ENCODE results near the gene PEX16. TPM values are rescaled to one million over a fixed set of nuclear protein-coding genes. Genes with fewer than 3 reads are reported as not detected.

Gene PEX16
- total RNA-seq, 1 donor from 2014 or later, result 77.7 TPM

DNA sequence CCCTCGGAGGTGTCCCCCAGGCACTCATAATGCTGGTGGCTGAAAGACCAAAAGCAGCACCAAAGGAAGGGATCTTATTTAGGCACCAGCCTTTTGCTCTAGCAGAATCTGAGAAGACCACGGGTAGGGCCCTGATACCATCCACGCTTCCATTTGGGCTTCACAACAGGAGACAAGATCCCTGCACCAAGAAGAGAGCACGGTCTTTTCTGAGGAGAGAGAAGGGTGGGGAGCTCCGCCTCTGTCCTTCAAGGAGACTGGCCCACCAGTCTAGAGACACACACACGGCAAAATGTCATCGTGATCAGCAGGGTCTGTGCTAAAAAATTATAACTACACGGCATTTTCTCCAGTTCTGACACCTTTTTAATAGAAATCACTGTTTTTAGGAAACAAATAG is 14.5 kb upstream of the PEX16 start:
- peaks cover 51% of the 10 kb centered on the region for H3K36me3 Mint-ChIP-seq (ENCODE audit: low read depth)
- ChIA-PET CTCF (interaction anchor here (1.1 kb wide), 1 partner anchor 9 kb away, joined by 4 read pairs; no protein-coding TSS in a partner anchor), POLR2A (interaction anchor here (0.9 to 14.9 kb wide), 3 partner anchors 9 to 85 kb away, joined by 3 to 263 read pairs (median 11); partner anchors contain the start of genes CRY2 and PEX16)
- H3K4me3 Mint-ChIP-seq, result peak overlapping the region; percentile 94
- peak overlapping the region; percentile 97 for H3K27ac Mint-ChIP-seq
- intact Hi-C loops (cut with micrococcal nuclease), result loop anchor here (5.0 to 10.0 kb wide), 3 partner anchors 125 to 1365 kb away; partner anchors contain the start of genes ARHGAP1, CD82, SLC35C1 and ZNF408
- no peak for ATAC-seq (ENCODE audit: low read depth)
- H3K27me3 Mint-ChIP-seq, result no peaks in the 10 kb centered on the region
- no peaks in the 10 kb centered on the region for H3K9me3 Mint-ChIP-seq
- TF ChIP-seq, protein P1, sequence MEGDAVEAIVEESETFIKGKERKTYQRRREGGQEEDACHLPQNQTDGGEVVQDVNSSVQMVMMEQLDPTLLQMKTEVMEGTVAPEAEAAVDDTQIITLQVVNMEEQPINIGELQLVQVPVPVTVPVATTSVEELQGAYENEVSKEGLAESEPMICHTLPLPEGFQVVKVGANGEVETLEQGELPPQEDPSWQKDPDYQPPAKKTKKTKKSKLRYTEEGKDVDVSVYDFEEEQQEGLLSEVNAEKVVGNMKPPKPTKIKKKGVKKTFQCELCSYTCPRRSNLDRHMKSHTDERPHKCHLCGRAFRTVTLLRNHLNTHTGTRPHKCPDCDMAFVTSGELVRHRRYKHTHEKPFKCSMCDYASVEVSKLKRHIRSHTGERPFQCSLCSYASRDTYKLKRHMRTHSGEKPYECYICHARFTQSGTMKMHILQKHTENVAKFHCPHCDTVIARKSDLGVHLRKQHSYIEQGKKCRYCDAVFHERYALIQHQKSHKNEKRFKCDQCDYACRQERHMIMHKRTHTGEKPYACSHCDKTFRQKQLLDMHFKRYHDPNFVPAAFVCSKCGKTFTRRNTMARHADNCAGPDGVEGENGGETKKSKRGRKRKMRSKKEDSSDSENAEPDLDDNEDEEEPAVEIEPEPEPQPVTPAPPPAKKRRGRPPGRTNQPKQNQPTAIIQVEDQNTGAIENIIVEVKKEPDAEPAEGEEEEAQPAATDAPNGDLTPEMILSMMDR (IDR thresholded peaks at IDR 0.05), result no peak
- peaks cover 98% of the 10 kb centered on the region for H3K4me1 Mint-ChIP-seq
- no peak for DNase-seq

DNA sequence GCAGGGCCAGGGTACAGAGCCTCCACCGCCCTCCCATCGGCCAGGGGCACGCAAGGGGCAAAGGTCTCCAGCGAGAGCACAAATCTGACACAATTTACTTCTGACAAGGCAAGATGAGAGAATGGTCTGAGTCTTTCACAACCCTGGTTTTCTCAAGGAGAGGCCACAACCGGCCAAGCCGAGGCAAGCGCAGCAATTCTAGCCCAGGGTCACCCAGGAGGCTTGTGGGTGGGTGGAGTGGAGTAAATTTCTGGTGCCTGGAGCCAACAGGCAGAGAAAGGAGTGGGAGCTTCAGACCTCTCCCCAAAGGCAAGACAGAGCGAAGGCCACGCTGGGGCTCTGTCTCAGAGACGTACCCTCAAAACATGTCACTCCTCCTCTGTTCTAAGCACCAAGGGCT is 14.1 kb upstream of the PEX16 start:
- Mint-ChIP-seq H3K4me3 (peak overlapping the region; percentile 94), H3K36me3 (ENCODE audit: low read depth) (peaks cover 55% of the 10 kb centered on the region), H3K27ac (peak overlapping the region; percentile 97), H3K27me3 (no peaks in the 10 kb centered on the region), H3K9me3 (no peaks in the 10 kb centered on the region), H3K4me1 (peaks cover 98% of the 10 kb centered on the region)
- ATAC-seq (ENCODE audit: low read depth) (no peak), DNase-seq (peak; percentile 15)
- CTCF ChIA-PET, result interaction anchor here (1.1 to 2.5 kb wide), 3 partner anchors 8 to 13 kb away, joined by 4 to 10 read pairs (median 4); partner anchors contain the start of gene PEX16
- intact Hi-C loops (cut with micrococcal nuclease), result loop anchor here (2.0 to 10.0 kb wide), 6 partner anchors 33 to 1364 kb away; partner anchors contain the start of genes ARHGAP1, CD82, MAPK8IP1 and PHF21A
- TF ChIP-seq, protein P1 (IDR thresholded peaks at IDR 0.05), result no peak
- POLR2A ChIA-PET, result interaction anchor here (2.1 to 14.9 kb wide), 3 partner anchors 7 to 14 kb away, joined by 11 to 263 read pairs (median 29); partner anchors contain the start of gene PEX16

DNA sequence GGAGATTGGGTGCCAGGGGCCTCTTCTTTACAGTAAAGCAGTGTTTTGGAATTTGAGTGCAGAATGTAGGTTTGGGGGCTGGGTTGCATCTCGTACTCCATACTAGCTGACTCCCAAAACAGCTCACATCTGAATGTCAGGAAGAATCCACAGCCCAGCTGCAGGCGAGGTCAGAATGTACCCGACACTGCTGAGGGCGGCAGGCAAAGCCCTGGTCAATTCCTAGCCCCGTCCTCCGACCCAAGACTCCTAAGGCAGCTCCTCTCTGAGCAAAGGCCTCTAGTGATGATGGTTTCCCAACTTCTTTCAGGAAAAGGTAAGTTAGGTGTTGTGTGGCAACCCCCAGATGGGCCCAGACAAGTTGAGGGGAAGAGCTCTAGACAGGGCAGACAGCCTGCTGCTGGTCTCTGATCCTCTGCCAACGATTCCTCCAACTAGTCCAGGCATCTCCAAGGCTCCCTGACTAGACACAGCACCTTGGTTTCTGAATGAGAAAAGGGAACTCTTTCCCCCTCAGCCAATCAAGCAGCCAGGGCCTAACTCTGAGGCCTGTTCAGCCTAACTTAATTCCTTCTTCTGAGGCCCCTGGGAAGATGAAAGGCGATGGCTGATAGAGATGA is 13.4 kb upstream of the PEX16 start:
- intact Hi-C loops (cut with micrococcal nuclease), result loop anchor here (1.0 to 10.0 kb wide), 12 partner anchors 7 to 1364 kb away; partner anchors contain the start of genes ARHGAP1, CD82, CRY2 and DDB2
- no peaks in the 10 kb centered on the region for H3K9me3 Mint-ChIP-seq
- no peaks in the 10 kb centered on the region for H3K27me3 Mint-ChIP-seq
- H3K27ac Mint-ChIP-seq, result peak overlapping the region; percentile 97
- CTCF ChIA-PET, result interaction anchor here (0.9 to 2.5 kb wide), 8 partner anchors 8 to 159 kb away, joined by 4 to 13 read pairs (median 5); partner anchors contain the start of gene PEX16
- POLR2A ChIA-PET, result interaction anchor here (0.7 to 14.9 kb wide), 13 partner anchors 8 to 1988 kb away, joined by 3 to 263 read pairs (median 7); partner anchors contain the start of genes CRY2, PEX16 and PHF21A
- DNase-seq (peak; percentile 16), ATAC-seq (ENCODE audit: low read depth) (no peak)
- peaks cover 99% of the 10 kb centered on the region for H3K4me1 Mint-ChIP-seq
- peak overlapping the region; percentile 94 for H3K4me3 Mint-ChIP-seq
- peaks cover 62% of the 10 kb centered on the region for H3K36me3 Mint-ChIP-seq (ENCODE audit: low read depth)
- TF ChIP-seq, protein P1 (IDR thresholded peaks at IDR 0.05), result no peak

DNA sequence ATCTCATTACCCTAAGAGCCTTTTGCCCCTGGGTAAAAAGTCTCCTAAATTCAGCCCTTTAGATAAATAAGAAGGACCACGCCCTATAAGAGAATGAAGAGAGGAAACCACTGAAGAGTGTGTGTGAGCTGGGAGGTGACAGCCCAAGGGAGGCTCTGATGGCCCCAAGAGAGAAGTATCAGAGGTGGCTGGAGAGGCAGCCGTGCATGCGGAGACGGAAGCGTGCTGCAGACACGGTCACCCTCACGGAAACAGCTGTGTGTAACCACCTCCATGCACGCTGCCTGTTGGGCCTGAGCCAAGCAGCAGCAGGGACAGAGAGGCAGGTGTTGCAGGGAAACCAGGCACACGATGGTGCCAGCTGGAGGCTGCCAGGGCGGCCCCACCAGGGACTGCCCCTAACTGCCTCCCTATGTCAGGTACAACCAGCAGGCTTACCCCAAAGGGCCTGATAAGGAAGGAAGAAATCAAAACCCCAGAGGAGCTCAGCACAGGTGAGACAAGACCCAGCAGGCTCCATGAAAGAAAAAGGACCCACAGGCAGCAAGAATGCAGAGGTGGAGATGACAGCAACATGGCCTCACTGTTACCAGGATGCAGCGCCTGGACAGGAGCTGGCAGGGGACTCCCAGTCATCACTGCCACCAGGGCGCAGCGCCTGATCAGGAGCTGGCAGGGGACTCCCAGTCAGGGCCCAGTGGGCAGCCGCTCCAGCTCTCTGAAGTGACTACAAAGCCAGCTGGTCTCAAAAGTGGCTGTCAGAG is 12.5 kb upstream of the PEX16 start:
- H3K27me3 Mint-ChIP-seq, result no peaks in the 10 kb centered on the region
- TF ChIP-seq, protein P1 (IDR thresholded peaks at IDR 0.05), result no peak
- DNase-seq (peak; percentile 78), ATAC-seq (ENCODE audit: low read depth) (peak; percentile 82)
- ChIA-PET POLR2A (interaction anchor here (0.6 to 14.9 kb wide), 14 partner anchors 9 to 1989 kb away, joined by 3 to 263 read pairs (median 5); partner anchors contain the start of genes CRY2, PEX16 and PHF21A), CTCF (interaction anchor here (0.6 to 2.5 kb wide), 9 partner anchors 9 to 1320 kb away, joined by 3 to 13 read pairs (median 4); partner anchors contain the start of gene PEX16)
- H3K9me3 Mint-ChIP-seq, result no peaks in the 10 kb centered on the region
- H3K27ac Mint-ChIP-seq, result peak overlapping the region; percentile 97
- H3K36me3 Mint-ChIP-seq (ENCODE audit: low read depth), result peaks cover 64% of the 10 kb centered on the region
- H3K4me3 Mint-ChIP-seq, result peak overlapping the region; percentile 94
- peaks cover 96% of the 10 kb centered on the region for H3K4me1 Mint-ChIP-seq
- intact Hi-C loops (cut with micrococcal nuclease), result loop anchor here (1.0 to 10.0 kb wide), 12 partner anchors 8 to 1363 kb away; partner anchors contain the start of genes ARHGAP1, CD82, CRY2 and DDB2
